Stimulated activated CD8-positive, alpha-beta memory T cell treated with anti-CD3 and anti-CD28 coated beads, Interleukin-4, amount 100 ng/mL, for 24 hours (primary cell): ENCODE measurements around the gene SRC.

Experiments used
- DNase-seq: peaks from one replicate; pipeline ENCODE4 v3.0.0-alpha.2; 2020; ENCODE audit warnings: low read depth

SRC gene

DNA sequence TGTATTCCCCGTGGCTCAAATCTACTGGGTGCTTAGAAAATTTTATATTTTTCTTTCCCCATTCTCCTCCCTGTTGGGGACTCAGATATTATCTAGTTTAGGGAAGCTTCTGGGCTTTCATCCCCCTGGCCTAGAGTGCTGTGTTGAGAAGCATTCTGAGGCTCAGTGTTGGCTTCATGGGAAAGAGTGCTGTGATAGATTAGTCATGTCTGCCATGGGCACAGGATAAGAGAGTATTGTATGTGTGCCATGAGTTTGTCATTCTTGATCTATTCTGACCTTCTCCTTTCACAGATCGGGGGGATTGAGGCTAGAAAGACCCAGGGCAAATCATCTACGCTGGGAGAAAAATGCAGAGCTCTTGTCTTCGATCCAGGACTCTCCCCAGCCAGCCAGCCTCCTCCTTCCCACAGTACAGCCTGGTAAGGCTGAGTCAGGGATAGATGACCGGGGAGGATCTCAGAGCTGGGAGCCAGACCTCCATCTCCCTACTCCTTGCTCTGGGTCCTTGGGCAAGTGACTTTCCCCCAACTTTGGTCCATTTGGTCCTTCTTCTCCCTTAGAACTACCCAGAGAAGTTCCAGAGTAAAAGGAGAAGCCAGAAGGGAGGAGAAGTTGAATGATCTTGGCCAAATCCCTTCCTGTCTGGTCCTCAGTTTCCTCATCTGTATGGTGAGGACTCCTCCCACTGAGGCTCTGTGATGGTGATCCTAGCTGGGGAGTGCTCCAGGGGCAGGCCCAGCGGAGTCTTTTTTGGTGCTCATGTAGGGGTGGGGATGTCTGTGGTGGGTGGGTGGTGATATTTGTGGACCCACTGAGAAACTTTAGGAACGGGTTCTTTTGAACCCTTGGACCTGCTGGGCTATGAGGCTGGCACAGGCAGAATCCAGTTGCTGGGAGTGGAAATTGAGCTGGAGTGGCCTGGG lies 5.0 kb downstream of the SRC start:
- DNase-seq, result no peak

DNA sequence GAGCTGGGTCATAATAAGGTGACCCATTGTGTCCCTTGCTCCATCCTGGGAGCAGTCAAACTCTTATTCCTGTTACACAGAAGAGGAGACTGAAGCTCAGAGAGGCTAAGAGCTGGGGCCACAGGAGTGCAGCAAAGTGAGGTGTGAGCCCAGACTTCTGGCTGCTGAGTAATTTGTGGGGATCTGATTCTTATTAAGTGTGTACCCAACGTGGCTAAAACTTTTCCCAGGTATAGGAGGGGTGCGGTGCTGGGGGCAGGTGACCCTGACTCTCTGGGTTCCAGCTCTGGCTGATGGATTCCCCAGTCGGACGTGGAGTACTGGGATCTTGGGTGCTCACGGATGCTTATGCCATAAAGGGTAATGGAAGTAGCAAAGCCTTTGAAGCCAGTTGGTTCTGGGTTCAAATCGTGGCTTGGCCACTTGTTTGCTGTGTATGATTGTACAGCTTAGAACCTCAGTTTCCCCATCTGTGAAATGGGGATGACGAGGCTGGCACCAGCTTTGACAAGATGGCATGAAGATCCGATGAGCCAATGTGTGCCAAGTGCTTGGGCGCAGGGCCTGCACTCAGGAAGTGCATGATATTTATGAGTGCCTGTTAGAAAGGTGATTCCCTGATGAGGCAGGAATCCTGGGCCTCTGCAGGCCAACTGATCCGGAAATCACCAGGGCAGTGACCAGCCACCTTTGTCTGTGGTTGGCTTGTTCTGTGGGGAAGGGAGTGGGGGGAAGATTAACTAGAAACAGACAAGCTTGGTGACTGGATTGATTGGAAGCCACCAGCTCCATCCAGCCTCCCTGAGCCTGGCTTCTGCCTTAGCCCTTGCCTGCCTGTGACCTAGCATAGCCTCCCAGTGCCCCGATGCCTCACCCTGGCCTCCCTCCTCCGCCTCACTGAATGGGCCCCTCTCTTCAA lies 6.0 kb downstream of the SRC start:
- no peak for DNase-seq

DNA sequence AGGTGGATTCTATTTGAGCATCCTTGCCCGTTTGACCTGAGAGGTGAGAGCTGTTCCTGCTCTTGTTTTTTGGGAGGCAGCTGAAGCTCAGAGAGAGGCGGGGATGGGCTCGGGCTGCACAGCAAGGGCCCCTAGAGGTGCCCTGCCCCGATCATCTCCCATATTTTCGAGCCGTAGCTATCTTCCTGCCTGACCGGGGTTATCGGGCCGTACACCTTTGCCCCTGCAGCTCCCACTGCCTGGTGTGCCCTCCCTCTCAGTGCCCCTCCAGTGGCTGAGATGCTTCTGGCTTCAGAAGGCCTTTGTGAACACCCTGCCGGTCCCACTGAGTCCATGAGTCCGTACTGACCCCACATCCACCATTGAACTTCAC lies 6.7 kb downstream of the SRC start:
- no peak for DNase-seq

DNA sequence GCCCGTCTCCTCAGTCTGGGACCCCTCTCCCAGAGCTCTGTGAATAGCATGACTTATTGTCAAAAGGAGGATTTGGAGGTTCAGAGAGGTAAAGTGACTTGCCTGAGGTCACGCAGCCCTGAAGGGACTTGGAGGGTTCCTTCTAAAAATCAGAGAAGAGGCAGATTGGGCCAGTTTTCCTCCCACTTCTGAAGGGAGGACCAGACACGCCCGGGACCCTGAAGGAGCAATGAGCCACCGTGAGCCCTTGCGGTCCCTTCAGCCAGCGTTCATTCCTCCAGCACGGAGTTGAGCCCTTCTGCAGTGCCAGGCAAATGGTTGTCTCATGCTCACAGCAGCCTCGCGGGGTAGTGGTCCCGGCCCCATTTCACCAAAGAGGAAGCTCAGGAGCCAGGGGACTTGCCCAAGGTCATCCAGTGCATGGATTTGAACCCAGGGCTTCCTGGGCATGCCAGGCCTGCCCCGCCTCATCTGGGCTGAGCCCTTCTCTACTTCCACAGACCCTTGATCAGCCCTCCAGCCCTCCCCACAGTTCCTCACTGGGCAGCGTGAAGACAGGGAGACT lies 7.4 kb downstream of the SRC start:
- no peak for DNase-seq

DNA sequence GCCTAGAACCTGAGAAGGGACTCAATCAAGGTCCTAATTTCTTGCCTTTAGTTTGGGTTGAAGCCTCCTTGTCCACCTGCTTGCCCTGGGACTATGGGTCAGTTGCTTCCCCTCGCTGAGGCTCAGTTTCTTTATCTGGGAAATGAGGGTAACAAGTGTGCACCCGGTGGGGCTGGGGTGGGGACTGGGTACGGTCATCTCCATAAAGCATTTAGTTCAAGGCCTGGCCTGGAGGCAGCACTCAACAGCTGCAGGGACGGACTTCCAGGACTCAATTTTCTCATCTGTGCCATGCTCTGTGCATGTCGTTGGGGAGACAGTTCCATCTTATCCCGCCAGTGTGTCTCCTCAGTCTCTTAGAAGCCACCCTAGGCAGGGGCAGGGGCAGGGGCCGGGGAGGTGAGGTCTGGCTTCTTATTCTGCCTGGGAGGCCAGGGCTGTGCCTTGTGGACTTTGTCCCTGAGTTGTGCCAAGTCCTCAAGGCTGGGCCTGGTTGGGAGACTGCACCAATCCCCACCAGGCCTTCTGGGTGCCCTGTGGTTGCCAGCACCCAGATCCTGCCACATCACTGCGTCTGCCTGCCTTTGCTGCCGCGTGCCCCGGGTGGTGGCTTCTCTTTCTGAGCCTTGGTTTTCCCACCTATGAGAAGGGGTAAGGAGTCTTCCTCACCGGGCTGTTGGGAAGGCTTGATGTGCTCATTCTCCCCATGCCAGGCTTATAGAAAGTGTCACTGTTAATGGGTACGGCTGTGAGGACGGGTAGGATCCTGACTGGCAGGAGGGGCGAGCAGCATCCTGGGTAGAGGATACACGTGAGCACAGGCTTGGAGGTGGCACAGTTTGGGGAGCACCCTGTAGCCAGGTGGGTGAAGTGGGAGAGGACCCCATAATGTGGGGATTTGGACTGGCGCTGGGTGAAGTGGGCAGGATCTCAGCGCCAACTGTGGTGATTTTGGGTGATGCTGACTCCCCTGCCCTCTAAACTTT lies 8.6 kb downstream of the SRC start:
- DNase-seq, result no peak

DNA sequence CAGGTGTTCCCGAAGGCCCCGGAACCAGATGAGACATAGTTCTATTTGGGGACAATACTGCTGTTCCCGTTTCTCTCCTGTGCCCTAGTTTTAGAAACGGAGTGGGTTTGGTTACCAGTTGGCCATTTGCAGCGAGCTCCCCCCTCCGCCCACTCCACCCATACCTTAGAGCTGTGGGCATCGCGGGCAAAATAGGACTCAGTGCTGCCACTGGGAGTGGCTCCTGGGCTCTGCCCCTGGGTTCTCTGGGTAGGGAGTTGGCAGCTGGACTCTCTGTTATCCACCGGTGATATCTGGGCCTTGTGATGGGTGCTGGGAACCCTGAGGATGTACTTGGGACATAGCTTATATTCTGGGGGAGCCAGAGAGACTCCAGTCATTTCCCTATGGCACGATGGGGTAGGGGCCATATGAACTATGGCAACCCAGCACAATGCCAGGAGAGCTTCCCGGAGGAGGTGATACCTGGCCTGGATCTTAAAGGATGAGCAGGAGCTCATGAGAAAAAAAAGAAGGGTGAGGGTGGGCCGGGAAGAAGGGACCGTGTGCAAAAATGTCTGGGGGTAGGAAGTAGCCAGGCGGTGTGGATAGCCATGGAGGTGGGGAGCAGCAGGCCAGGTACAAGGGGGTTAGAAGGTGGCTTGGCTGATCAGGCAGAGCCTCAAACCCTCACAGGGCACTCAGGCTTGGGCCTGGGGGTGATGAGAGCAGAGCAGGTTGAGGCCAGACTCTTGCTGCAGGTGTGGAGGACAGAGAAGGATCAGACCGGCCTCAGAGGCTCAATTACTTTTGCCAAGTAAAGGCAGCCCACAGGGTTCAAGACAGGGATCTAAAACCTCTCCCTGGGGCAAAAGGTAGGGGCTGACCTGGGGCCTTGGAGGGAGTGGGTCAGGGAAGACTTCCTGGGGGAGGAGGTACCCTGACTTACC lies 9.6 kb downstream of the SRC start:
- DNase-seq, result no peak

DNA sequence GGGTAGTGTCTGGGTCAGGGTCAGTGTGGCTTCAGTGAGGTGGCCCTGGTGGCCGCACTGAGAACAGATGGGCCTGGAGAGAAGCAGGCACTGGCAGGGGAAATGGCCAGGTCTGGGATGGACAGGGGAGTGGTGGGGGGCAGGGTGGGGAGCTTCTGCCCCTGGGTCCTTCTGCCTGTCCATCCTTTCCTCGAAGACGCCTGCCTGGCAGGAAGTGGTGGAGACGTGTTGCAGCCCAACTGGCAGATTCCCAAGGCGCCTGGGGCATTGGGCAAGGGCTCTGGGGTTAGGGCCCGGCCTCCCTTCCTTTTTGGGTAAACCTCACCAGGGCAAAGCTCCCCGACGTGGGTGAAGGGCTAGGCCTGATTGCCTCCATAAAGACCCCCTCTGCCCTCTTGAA lies 10.4 kb downstream of the SRC start:
- DNase-seq, result no peak

DNA sequence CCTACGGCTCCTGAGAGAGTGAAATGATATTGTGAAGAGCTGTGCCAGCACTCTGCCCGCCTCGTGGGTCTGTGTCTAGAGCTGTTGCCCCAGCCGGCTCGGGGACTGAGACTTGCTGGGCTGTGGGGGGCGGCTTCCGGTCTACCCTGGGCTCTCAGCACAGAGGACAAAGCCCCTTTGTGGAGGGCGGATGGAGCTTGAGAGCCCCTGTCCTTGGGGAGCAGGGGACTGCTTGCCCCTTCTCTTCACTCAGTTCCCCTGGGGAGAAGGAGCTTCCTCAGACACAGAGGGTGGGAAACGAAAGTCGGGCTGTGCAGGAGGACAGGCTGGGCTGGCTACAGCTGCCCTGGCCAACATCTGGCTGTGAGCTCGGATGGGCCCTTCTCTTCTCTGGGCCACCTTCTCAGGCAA lies 11.0 kb downstream of the SRC start:
- no peak for DNase-seq

DNA sequence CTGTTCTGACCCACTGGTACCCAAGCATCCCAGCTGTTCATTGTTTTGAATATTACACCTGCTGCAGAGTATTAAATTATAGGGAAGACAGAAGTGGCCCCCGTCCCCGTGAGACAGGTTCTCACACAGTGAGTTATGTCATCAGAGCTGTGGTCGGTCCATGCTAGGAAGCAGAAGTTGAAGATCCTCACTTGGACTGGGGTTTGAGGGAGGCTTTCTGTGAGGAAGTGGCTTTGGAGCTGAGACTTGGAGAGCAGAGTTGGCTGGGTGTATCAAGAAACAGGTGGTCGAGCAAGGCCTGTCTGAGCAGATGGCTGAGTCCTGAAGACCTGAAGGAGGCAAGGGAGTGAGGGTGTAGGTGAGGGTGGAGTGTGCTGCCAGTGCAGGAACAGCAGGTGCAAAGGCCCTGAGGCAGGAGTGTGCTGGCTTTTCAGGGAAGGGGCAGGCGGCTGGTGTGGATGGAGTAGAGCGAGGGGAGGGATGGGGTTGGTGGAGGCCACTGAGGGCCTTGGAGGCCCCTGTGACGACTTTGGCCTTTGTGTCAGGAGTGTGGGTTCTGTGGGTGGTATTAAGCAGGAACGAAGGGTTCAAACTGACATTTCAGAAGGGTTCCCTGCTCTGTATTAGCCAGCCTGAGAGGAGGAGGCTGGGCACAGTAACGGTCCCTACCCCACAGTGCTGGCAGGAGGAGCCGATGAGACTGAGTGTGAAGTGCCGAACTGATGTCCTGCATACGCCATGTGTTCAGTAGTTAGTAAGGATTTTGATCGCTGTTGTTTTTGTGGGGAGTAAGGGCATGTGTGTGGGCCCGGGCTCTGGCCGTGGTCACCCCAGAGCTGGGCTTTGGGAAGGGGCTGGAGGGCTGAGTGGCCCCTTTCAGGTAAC lies 11.8 kb downstream of the SRC start:
- no peak for DNase-seq

DNA sequence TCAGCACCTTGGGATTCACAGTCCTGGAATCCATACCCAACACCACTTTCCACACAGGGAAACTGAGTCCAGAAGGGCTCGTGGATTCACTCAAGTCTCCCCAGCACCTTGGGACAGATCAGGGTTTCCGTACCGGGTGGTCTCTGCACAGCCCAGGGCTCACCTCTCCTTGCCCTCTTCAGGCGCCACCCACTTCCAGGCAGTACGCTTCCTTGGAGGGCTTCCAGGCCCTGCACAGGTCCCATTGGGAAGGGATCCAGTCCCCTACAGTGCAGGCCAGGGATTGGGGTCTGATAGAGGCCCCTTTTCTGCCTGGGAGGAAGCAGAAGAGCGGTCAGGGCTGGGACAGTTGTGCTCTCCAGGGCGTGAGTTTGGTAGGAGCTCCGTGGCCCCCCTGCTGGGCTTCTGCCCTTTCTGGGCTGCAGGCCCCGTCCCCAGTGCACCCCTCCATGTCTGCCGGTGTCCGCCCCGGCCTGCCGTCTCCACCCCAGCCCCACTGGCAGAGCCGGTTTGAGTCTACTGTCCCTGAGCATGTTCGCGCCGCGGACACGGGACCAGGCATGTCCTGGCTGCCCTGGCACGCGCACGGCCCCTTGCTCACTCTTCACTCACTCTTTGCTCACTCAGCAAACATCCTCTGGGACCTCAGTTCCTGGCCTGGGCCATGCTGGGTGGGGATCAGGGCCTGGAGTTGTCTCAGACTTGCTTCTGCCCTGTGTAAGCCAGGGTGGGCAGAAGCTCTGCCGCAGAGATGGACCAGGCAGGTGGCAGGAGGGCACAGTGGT lies 12.6 kb downstream of the SRC start:
- DNase-seq, result no peak

DNA sequence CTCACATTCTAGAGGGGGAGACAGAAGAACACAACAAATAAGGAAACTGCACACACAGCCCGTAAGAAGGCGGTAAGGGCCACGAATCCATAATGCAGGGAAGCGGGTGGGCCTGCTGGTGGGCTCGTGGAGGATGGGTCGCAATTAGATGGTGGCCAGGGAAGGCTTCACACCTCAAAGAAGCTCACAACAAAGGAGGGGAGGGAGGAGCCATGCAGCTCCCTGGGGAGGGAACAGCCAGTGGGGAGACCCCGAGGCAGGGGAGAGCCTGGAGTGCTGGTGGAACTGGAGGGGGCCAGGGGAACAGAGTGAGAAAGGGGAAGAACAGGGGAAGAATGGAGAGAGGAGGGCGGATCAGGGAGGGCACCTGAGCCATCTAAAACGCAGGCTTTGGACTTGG lies 13.4 kb downstream of the SRC start:
- no peak for DNase-seq

DNA sequence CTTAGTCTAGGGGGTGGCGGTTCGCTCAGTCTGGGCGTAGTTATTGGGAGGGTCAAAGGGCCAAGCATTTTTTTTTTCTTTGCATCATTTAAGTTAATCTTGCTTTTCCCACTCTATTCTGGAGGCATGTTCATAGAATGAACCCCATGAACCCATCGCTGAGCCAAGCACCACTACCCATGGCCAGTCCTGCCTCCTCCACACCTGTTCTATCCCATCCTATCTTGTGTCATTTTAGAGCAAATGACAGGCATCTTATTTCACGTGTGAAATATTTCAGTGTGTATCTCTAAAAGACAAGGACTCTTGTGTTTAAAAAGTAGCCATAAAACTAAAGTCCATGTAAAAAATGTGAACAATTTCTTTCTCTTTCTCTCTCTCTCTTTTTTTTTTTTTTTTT lies 13.9 kb downstream of the SRC start:
- DNase-seq, result no peak

DNA sequence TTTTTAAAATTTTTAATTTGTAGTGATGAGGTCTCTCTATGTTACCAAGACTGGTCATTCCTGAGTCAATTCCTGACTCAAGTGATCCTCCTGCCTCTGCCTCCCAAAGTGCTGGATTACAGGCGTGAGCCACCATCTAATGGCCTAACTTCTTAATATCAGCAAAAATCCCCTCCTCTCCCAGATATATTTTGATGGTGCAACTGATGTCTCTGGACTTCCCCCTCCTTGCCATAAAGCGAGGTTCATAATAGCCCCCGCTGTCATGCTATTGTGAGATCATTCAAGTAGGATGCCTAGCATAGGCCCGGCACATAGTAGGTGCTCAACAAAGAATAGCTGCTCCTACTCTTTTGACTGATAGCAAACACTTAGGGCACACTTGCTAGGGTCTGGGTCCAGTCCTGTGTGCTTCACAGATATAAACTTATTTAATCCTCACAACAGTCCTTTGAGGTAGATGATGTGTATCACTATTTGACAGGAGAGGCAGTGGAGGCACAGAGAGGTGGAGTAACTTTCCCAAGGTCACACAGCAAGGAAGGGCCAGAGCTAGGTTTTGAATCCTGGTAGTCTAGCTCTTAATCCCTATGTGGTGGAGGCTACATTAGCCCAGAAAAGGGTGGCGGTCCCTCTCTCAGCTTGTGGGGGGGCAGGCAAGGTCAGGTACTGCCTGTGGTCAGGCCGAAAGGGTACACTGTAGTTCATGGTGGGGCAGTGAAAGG lies 14.6 kb downstream of the SRC start:
- DNase-seq, result no peak

DNA sequence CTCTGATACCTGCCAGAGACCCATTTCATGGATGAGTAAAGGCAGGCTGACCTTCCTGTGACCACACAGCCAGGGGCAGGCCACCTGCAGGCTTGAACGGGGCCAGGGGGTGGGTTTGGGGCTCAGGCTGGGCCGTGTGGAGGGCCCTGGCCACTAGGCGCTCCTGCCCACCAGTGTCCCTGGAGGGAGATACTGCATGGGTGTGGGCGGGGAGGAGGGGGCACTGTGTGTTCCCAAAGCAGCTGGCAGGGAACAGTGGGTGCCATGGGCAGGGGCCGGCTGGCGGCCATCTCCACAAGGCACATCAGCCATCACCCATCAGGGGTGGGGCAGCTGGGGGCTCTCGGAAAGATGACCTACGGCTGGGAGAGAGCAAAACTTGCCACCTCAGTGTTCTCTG lies 15.4 kb downstream of the SRC start:
- DNase-seq, result no peak

DNA sequence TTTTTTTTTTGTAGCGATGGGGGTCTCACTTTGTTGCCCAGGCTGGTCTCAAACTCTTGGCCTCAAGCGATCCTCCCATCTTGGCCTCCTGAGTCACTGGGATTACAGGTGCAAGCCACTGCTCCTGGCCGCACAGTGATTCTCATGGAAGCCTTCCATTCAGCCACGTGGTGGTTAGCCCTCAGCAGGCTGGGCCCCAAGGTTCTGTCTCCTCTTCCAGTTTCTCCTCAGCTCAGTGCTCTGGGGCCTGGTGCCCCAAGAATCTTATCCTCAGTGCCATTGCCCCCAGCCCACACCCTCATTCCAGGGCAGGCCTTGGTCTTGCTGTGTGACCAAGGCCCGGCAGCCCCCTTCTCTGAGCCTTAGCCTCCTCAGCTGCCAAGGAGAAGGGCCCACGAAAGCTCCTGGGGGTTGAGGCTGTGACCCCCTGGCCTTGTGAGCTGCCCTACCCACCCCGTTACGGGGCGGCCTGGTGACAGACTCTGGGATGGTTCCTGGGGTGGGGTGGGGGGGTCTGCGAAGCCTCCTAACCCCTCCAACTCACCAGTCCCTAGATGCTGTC lies 16.4 kb downstream of the SRC start:
- no peak for DNase-seq

DNA sequence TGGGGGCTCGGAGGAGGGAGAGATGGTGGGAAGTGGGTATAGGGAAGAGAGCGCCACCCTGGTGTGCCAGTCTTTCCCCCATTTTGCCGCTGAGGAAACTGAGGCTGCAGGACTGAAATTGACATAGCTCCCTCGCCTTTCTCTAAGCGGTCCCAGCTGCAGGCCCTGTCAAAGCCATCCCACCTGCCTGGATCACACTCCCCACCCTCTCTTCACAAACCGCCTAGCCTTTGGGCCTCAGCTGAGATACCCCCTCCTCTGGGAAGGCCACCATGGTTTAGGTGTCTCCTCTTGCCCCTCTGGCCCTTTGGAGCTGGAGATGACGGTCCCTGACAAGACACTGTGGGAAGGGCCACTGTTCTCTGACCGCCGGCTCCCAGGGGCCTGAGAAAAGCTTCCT lies 16.9 kb downstream of the SRC start:
- no peak for DNase-seq

DNA sequence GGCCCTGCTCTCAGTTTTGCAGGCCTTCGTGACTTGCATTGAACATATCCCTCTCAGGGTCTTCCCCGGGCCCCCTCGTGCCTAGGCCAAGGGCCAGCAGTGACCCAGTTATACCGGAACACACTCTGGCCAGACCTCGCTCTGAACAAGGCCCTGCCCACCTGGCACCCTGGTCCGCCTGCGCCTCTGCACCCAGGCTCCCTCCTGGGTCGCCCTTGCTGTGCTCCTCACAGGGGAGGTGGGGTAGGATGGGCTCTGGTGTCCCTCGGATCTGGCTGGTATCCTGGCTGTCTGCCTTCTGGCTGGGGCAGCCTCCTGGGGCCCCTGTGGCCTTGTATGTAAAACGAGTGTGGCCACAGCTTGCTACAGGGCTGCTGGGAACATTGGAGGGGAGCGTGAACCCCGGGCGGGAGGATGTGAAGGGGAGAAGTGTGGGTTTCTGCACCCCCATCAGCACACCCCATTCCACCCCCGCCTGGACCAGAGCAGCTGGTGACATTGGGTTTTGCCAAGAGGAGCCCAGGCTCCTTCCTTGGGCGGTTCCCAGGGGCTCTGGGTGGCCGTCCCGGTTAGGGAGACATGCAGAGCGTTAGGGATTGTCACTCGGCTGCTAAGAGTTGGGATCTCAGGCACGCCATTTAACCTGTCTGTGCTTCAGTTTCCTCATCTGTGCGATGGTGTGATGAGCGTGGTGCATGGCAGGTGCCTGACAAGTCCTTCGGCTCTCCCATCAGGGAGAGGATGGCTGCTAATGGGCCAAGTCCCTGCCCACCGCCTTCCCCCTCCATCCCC lies 17.5 kb downstream of the SRC start:
- DNase-seq, result no peak
